GM23338 (cell line): Measurements from ENCODE around the gene LCA5. TPM values are rescaled to one million over a fixed set of nuclear protein-coding genes. Genes with fewer than 3 reads are reported as not detected.

Experiments
- polyA plus RNA-seq: library from polyadenylated mRNA; unstranded; fragments of >200 nt; fragmentation: Nextera tagmentation; extraction: Ambion mirVana; gene quantifications from 2 replicates; pipeline ENCODE4 v1.2.1, GENCODE V29; 2016
- small RNA-seq: library from RNA; depleted of rRNA; stranded (forward); fragments of <200 nt; gene quantifications from one replicate; pipeline ENCODE3, GENCODE V24; 2014; ENCODE audit warnings: low replicate concordance
- total RNA-seq: library from RNA; depleted of rRNA; stranded (reverse); fragments of >200 nt; shearing (Covaris generic); gene quantifications from 2 replicates; pipeline ENCODE4 v1.2.3, GENCODE V29; 2014; rRNA removed

Gene LCA5
- total and polyA plus RNA-seq, 2 experiments from 2014 or later, result 4.2 TPM

Small RNAs within 50 kb of the gene (small RNA-seq; reads per million reads assigned to genes)
- gene DBIP1, result not detected

Other genes with a start within 250 kb of the LCA5 start
- 23.8 and 24.5 TPM in 2 replicates for gene SH3BGRL2, start 93.9 kb upstream of the LCA5 start, total RNA-seq
- gene SH3BGRL2, start 93.9 kb upstream of the LCA5 start, polyA plus RNA-seq, result 7.5 and 8.4 TPM in 2 replicates